ENCODE data around the gene METTL25B. TPM values are rescaled to one million over a fixed set of nuclear protein-coding genes. Genes with fewer than 3 reads are reported as not detected.

METTL25B gene
- total RNA-seq, 1 donor from 2014 or later, result 56.7 TPM

DNA sequence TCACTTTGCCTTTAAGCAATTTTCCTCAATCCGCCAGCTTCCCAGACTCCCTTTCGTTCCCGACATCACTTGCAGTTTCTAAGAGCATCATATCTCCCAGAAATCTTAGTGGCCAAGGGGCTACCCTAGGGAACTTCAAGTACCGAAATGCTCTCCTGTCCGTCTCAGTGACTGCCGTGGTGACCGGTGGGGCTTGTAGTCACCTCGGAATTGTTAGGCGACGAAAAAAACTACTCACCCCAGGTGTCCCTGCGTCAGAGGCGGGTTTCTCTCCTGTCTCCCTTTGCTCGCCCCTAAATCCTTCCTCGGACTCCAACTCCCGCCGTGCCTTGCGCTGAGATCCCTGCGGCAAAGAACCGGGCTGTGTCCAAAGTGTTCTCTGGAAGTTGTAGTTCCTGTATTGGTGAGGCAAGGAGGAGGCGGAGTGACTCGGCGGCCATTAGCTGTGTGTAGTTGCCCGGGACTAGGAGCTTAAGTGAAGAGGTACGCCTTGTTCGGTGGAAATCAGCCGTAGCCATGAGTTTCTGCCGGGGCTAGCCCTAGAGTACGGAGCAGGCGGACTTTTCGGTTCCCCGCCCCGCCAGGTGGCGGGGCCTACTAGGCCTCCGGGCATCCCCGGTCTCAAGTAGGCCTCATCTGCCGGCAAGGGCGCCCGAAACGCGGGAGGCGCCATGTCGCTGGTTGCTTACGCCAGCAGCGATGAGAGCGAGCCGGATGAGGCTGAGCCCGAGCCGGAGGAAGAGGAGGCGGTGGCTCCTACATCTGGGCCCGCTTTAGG, 39.0 kb downstream of the METTL25B start, which contains the start of gene PRCC:
PRCC (plus strand) TSS at position 435 of the 778 bp plus-strand sequence; CDS start at position 672, 237 bp downstream.
- intact Hi-C loops (cut with micrococcal nuclease), result loop anchor here (1.0 kb wide), 4 partner anchors 16 to 262 kb away; partner anchors contain the start of genes HDGF, ISG20L2, METTL25B and MRPL24
- H3K27me3 Mint-ChIP-seq, result no peaks in the 10 kb centered on the region
- no peak within 1 kb of the TSS for H3K27ac Mint-ChIP-seq
- DNase-seq, result peak; percentile 88
- no peak within 1 kb of the TSS for H3K4me3 Mint-ChIP-seq
- POLR2A ChIA-PET, result interaction anchor here (0.7 to 6.2 kb wide), 17 partner anchors 9 to 484 kb away, joined by 3 to 128 read pairs (median 6); partner anchors contain the start of genes CCT3, HDGF, ISG20L2 and MEF2D
- no peaks in the 10 kb centered on the region for H3K9me3 Mint-ChIP-seq
- CTCF ChIA-PET, result interaction anchor here (1.0 to 2.3 kb wide), 4 partner anchors 25 to 41 kb away, joined by 4 to 25 read pairs (median 7); partner anchors contain the start of genes ISG20L2, METTL25B and MRPL24
- peaks cover 30% of the 10 kb centered on the region for H3K36me3 Mint-ChIP-seq (ENCODE audit: low read depth)
- no peak for TF ChIP-seq CTCF (IDR thresholded peaks at IDR 0.05)
- H3K4me1 Mint-ChIP-seq, result peaks cover 38% of the 10 kb centered on the region
- ATAC-seq (ENCODE audit: low read depth), result peak; percentile 91

GRCh38 chr1:156767879-156768604, 39.8 kb downstream of the METTL25B start:
- Mint-ChIP-seq H3K36me3 (ENCODE audit: low read depth) (peaks cover 38% of the 10 kb centered on the region), H3K4me3 (no peak overlapping the region), H3K27ac (no peak overlapping the region), H3K27me3 (no peaks in the 10 kb centered on the region), H3K9me3 (no peaks in the 10 kb centered on the region), H3K4me1 (peaks cover 45% of the 10 kb centered on the region)
- ChIA-PET POLR2A (interaction anchor here (0.7 to 6.2 kb wide), 14 partner anchors 11 to 485 kb away, joined by 3 to 128 read pairs (median 6); partner anchors contain the start of genes HDGF, ISG20L2, MEF2D and METTL25B), CTCF (interaction anchor here (0.8 to 2.3 kb wide), 3 partner anchors 16 to 42 kb away, joined by 3 to 25 read pairs (median 4); partner anchors contain the start of genes HDGF, ISG20L2 and METTL25B)
- peak; percentile 3 for ATAC-seq (ENCODE audit: low read depth)
- no peak for TF ChIP-seq CTCF (IDR thresholded peaks at IDR 0.05)
- intact Hi-C loops (cut with micrococcal nuclease), result loop anchor here (1.0 kb wide), 4 partner anchors 17 to 263 kb away; partner anchors contain the start of genes HDGF, ISG20L2, METTL25B and MRPL24
- DNase-seq, result no peak

GRCh38 chr1:156768610-156769295, 40.5 kb downstream of the METTL25B start:
- Mint-ChIP-seq H3K9me3 (no peaks in the 10 kb centered on the region), H3K4me3 (no peak overlapping the region), H3K27me3 (no peaks in the 10 kb centered on the region), H3K36me3 (ENCODE audit: low read depth) (peaks cover 45% of the 10 kb centered on the region), H3K27ac (no peak overlapping the region), H3K4me1 (peaks cover 51% of the 10 kb centered on the region)
- DNase-seq (no peak), ATAC-seq (ENCODE audit: low read depth) (no peak)
- ChIA-PET POLR2A (interaction anchor here (0.9 to 6.2 kb wide), 5 partner anchors 10 to 341 kb away, joined by 3 to 128 read pairs (median 19); partner anchors contain the start of genes HDGF, ISG20L2, METTL25B and MRPL24), CTCF (interaction anchor here (0.8 to 2.3 kb wide), 3 partner anchors 17 to 43 kb away, joined by 3 to 25 read pairs (median 4); partner anchors contain the start of gene HDGF)
- TF ChIP-seq CTCF (IDR thresholded peaks at IDR 0.05), result no peak
- intact Hi-C loops (cut with micrococcal nuclease), result no loop called here

GRCh38 chr1:156772222-156772621, 44.0 kb downstream of the METTL25B start:
- ATAC-seq (ENCODE audit: low read depth), result no peak
- Mint-ChIP-seq H3K36me3 (ENCODE audit: low read depth) (peaks cover 58% of the 10 kb centered on the region), H3K4me3 (no peak overlapping the region), H3K4me1 (peaks cover 65% of the 10 kb centered on the region), H3K27me3 (no peaks in the 10 kb centered on the region), H3K27ac (no peak overlapping the region), H3K9me3 (no peaks in the 10 kb centered on the region)
- no peak for DNase-seq
- CTCF ChIA-PET, result interaction anchor here (1.4 kb wide), 1 partner anchor 46 kb away, joined by 7 read pairs; no protein-coding TSS in a partner anchor
- POLR2A ChIA-PET, result interaction anchor here (0.9 kb wide), 1 partner anchor 21 kb away, joined by 3 read pairs; the partner anchor contains the start of gene HDGF
- no peak for TF ChIP-seq CTCF (IDR thresholded peaks at IDR 0.05)
- intact Hi-C loops (cut with micrococcal nuclease), result no loop called here

Measured in activated B cell treated with CpG ODN at 0.5 μM for 24 hours (primary cell).